Dendritic cell treated with granulocyte-macrophage colony-stimulating factor and Interleukin-4, amounts not matched to agents 40 ng/mL and 50 ng/mL, for 4 days (primary cell): ENCODE measurements around the gene AOC2.
"Not testable (repeated sequence)": the region's sequence is repeated elsewhere in the genome, so short reads cannot be mapped to it uniquely, and the experiment has no call there.

Experiments
- H3K27ac Mint-ChIP-seq: one replicate; pipeline ENCODE4 v1.8.0; 2022; ENCODE audit warnings: mild to moderate bottlenecking, mixed read lengths
- H3K27me3 Mint-ChIP-seq: one replicate; pipeline ENCODE4 v1.8.0; 2022; ENCODE audit warnings: mild to moderate bottlenecking, mixed read lengths
- H3K36me3 Mint-ChIP-seq: one replicate; pipeline ENCODE4 v1.8.0; 2022; ENCODE audit warnings: low read depth, mixed read lengths
- H3K4me1 Mint-ChIP-seq: one replicate; pipeline ENCODE4 v1.8.0; 2022; ENCODE audit warnings: low read depth, mixed read lengths
- H3K4me3 Mint-ChIP-seq: one replicate; pipeline ENCODE4 v1.8.0; 2022; ENCODE audit warnings: mild to moderate bottlenecking, moderate library complexity, mixed read lengths
- H3K9me3 Mint-ChIP-seq: one replicate; pipeline ENCODE4 v1.8.0; 2022; ENCODE audit warnings: mixed read lengths
- intact Hi-C: fragments of 100-400 bp; cut with micrococcal nuclease; formaldehyde crosslinking; loops from one replicate; pipeline ENCODE4 v1.15.0; 2022

The AOC2 gene

GRCh38 chr17:42891539-42892152, 47.3 kb downstream of the AOC2 start:
- intact Hi-C loops, result no loop called here
- Mint-ChIP-seq H3K27ac (no peak overlapping the region), H3K27me3 (no peaks in the 10 kb centered on the region), H3K9me3 (no peaks in the 10 kb centered on the region), H3K4me3 (no peak overlapping the region), H3K4me1 (peaks cover 38% of the 10 kb centered on the region), H3K36me3 (no peaks in the 10 kb centered on the region)

DNA sequence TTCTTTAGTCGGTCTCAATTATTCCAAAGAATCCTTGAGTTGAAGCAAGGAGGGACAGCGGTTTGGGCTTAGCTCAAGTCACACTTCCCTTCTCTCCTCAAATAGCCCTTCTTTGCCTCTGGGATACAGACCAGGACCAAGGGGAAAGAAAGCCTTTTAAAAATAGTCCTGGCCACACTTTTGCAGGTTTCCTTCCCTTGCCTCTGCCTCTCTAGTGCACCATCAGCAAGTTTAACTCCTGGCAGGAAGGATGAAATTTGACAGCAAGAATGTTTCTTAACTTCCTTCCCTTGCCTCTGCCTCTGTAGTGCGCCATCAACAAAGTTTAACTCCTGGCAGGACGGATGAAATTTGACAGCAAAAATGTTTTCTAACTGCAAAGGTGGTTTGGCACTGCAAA, 49.0 kb downstream of the AOC2 start:
- H3K27ac Mint-ChIP-seq, result no peak overlapping the region
- no peaks in the 10 kb centered on the region for H3K9me3 Mint-ChIP-seq
- intact Hi-C loops, result no loop called here
- no peaks in the 10 kb centered on the region for H3K27me3 Mint-ChIP-seq
- peaks cover 33% of the 10 kb centered on the region for H3K4me1 Mint-ChIP-seq
- H3K36me3 Mint-ChIP-seq, result no peaks in the 10 kb centered on the region
- no peak overlapping the region for H3K4me3 Mint-ChIP-seq

DNA sequence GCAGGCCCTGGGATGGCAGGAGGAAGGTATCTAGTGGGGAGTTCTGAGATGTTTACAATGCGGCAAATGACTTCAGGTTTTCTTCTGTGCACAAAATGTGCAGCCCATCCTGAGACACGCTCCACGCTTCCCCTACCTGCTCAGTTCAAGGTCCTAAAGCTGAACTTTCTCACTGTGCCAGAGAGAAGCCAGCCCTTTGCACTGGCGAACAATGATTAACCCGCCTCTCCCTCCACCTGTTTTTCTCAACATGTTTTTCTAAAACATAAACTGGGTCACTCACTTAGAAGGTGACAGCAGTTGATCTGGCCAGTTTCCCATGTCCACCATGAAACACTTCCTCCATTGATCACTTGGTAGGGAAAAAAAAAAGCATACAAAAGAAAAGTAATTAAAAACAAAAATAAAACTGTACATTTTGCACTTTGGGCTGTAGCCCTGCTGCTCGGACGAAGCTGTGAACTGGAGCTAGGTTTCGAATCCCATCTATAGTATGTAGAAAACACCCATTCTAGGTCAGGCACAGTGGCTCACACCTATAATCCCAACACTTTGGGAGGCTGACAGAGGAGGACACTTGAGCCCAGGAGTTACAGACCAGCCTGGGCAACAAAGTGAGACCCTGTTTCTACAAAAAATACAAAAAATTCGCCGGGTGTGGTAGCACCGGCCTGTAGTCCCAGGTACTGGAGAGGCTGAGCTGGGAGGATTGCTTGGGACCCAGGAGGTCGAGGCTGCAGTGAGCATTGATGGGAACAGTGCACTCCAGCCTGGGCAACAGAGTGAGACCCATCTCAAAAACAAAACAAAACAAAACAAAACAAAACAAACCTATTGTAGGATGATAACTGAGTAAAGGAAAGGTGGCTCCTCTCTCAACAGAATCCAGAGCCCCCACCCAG, 50.2 kb downstream of the AOC2 start:
- Mint-ChIP-seq H3K4me1 (peaks cover 33% of the 10 kb centered on the region), H3K27me3 (no peaks in the 10 kb centered on the region), H3K36me3 (no peaks in the 10 kb centered on the region), H3K27ac (no peak overlapping the region), H3K4me3 (no peak overlapping the region), H3K9me3 (no peaks in the 10 kb centered on the region)
- intact Hi-C loops, result no loop called here

GRCh38 chr17:42895185-42895555, 50.8 kb downstream of the AOC2 start:
- intact Hi-C loops, result no loop called here
- no peaks in the 10 kb centered on the region for H3K27me3 Mint-ChIP-seq
- no peaks in the 10 kb centered on the region for H3K9me3 Mint-ChIP-seq
- no peaks in the 10 kb centered on the region for H3K36me3 Mint-ChIP-seq
- no peak overlapping the region for H3K4me3 Mint-ChIP-seq
- peaks cover 33% of the 10 kb centered on the region for H3K4me1 Mint-ChIP-seq
- H3K27ac Mint-ChIP-seq, result no peak overlapping the region

DNA sequence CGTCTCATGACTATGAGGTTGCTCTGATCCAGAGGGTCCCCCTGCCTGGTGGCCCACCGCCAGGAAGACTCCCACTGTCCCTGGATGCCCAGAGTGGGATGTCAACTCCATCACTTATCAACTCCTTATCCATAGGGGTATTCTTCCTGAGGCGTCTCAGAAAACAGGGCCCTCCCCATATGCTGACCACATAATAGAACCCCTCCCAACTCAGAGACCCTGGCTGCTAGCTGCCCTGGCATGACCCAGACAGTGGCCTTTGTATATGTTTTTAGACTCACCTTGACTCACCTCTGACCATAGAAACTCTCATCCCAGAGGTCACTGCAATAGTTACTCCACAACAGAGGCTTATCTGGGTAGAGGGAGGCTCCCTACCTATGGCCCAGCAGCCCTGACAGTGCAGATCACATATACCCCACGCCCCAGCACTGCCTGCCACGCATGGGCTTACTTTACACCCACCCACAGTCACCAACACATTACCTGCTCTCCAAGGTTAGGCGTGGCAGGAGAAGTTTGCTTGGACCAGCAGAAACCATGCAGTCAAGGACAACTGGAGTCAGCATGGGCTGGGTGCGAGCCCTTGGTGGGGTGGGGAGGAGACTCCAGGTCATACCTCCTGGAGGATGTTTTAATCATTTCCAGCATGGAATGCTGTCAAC, 53.9 kb downstream of the AOC2 start:
- H3K27ac Mint-ChIP-seq, result no peak overlapping the region
- no peaks in the 10 kb centered on the region for H3K9me3 Mint-ChIP-seq
- peaks cover 3% of the 10 kb centered on the region for H3K27me3 Mint-ChIP-seq
- peaks cover 22% of the 10 kb centered on the region for H3K4me1 Mint-ChIP-seq
- H3K4me3 Mint-ChIP-seq, result no peak overlapping the region
- no peaks in the 10 kb centered on the region for H3K36me3 Mint-ChIP-seq
- intact Hi-C loops, result no loop called here

DNA sequence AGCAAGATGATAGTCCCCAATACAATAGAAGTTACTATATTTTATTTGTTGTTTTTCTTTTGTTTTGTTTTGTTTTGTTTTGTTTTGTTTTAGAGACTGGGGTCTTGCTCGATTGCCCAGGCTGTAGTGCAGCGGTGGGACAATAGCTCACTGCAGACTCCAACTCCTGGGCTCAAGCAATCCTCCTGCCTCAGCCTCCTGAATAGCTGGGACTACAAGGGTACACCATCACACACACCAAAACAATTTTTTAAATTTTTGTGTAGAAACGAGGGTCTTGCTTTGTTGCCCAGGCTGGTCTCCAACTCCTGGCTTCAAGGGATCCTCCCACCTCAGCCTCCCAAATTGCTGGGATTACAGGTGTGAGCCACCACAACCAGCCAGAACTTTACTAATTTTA, 55.6 kb downstream of the AOC2 start:
- not testable (repeated sequence) for H3K4me1 Mint-ChIP-seq

More for the DNA sequence above, 55.6 kb downstream of the AOC2 start:
- H3K27me3 Mint-ChIP-seq, H3K9me3 Mint-ChIP-seq, H3K36me3 Mint-ChIP-seq, H3K4me3 Mint-ChIP-seq, H3K27ac Mint-ChIP-seq, intact Hi-C loops: not testable (repeated sequence)
